SIG-M5 (cell line): Measurements from ENCODE around the gene CUTA.
"Not testable (repeated sequence)": the region's sequence is repeated elsewhere in the genome, so short reads cannot be mapped to it uniquely, and the experiment has no call there.

Experiments used
- DNase-seq: peaks from one replicate; lab custom pipeline; 2025; lab: John Stamatoyannopoulos, UW

The CUTA gene

DNA sequence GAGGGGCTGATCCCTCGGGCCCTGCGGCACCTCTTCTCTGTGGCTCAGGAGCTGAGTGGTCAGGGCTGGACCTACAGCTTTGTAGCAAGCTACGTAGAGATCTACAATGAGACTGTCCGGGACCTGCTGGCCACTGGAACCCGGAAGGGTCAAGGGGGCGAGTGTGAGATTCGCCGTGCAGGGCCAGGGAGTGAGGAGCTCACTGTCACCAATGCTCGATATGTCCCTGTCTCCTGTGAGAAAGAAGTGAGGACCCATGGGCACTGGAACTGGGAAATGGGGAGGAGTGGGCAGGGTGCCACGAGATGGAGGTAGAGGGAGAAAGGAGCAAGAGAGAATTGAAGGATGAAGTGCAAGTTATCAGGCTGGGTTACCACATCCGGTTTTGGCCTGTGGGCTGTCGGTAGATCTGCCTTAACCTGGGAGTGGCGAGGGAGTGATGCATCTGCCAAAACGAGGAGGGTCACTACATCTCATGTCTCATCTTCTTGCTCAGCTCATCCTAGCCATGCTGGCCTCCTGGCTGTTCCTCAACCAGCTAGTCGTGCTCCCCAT, 12.4 kb downstream of the CUTA start:
- DNase-seq: no peak

GRCh38 chr6:33404884-33405283, 13.0 kb downstream of the CUTA start:
- DNase-seq: no peak

- DNase-seq: not testable (repeated sequence)
Measured at GRCh38 chr6:33399881-33400280, 18.0 kb downstream of the CUTA start.

DNA sequence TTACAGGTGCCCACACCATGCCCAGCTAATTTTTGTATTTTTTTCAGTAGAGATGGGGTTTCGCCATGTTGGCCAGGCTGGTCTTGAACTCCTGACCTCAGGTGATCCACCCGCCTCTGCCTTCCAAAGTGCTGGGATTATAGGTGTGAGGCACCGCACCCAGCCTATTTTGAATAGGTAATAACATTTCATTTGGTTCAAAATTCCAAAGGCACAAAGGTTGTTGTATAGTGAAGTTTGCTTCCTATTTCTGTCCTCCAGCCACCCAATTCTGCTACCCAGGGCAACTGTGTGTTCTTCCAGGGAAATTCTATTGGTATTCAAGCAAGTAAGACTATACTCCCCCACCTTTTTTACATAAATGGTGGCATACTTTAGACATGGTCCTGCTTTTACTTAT, 19.3 kb downstream of the CUTA start:
- DNase-seq: not testable (repeated sequence)

DNA sequence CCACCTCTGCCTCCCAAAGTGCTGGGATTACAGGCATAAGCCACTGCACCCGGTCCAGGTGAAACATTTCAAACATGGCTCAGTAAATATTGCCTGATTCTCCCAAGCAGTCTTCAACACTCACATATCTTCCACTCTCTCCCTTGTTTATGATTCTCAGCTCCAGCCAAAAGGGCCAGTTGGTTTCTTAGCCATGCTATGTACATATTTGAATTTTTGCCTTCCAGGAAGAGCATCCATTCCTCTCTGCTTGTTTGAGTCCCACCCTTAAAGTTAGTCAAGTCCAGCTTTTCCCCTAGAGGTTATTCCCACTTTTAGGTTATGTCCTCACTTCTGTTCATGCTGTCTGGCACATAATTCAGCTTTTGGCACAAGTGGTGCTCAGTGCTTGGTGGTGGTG, 20.4 kb downstream of the CUTA start:
- no peak for DNase-seq

GRCh38 chr6:33392979-33393378, 24.9 kb downstream of the CUTA start:
- no peak for DNase-seq

DNA sequence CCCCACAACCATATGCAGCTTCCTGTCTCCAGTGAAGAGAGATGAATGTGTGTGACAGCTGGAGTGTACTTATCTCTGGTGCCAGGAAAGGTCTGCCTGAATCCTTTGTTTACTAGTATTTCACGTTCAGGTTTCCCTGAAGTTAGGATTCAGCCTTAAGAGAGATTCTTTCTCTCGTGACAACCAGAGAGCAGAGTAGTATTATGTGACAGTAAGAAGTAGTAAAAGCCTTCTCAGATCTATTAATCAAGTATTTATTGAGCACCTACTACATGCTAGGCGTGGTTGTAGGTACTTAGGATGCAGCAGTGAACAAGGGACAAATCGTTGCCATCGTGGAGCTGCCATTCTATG, 25.3 kb downstream of the CUTA start:
- no peak for DNase-seq

DNA sequence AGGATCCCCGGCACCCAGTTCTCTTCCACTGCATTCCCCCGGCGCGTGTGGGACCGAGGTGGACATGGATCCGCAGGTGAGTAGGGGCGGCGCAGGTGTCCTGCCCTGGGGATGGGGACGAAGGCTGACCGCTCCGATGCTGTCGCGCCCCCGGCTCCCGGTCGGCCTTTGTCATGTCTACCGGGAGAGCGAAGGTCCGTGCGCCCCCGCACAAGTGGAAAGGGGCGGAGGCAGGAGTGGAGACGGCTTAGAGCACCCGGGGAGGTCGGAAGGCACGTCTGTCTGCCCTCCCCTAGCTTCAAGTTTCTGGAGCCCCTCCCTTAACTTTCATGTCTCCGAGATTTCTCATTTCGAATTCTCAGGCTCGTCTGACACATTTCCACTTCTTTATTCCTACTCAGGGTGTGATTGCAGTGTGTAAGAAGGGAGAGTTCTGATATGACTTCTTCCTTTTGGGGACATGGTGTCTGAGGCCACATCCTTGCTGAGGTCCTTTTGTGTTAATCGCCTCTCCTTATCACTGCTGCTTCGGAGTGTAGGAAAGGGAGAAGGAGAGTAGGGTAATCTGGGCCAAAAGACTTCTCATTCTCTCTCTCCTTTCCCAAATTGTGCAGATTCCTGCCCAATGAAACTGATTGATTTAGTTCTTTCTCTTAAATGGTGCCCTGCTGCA, 25.8 kb downstream of the CUTA start:
- no peak for DNase-seq

- DNase-seq: peak; percentile 90
Measured at GRCh38 chr6:33391278-33391921, 26.5 kb downstream of the CUTA start, which contains the start of gene KIFC1. KIFC1 (plus strand) TSS chr6:33391823; CDS start chr6:33391986, 163 bp downstream.

DNA sequence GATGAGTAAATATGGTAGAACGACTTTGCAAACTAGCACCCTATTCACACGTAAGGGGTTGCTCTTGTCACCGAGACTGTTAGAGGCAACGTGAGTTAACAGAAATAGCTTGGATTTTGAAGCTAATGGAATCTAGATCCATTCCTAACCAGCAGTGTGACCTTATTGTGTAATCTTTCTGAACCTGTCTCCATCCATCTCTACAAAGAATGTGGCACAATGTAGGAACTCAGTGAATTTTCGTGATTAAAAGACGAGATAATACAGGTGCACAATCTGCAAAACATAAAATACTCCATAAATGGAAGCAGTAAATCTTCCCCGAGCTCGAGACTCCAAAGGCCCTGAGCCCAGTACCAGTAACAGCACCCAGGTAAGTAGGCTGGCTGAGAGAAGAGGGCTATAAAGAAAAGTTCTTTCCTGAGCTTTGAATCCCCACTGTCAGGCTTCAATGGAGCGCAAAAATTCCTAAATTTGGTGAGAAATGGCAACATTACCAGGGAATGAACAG, 27.1 kb downstream of the CUTA start:
- no peak for DNase-seq

GRCh38 chr6:33390173-33390572, 27.7 kb downstream of the CUTA start:
- no peak for DNase-seq

DNA sequence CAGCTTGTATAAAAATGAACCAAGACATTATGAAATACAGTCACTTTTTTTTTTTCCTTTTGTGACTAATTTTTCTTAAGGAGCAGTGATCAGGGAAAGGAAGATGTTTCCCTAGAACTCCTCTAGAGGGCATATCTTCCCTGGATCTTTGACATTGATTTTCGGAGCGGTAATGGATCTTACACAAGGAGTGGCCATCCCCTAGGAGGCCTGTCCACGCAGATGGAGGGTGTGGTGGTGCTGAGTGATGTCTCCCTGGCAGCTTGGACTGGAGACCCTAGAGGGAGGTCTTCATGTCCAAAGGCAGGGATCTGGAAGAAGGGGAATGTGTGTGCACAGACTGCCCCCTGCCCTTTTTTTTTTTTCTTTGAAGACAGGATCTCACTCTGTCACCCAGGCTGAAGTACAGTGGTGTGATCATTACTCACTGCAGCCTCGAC, 33.3 kb downstream of the CUTA start:
- DNase-seq: no peak

GRCh38 chr6:33383427-33384185, 34.3 kb downstream of the CUTA start:
- DNase-seq: no peak

- DNase-seq: no peak
Measured at GRCh38 chr6:33380272-33380981, 37.5 kb downstream of the CUTA start.

- DNase-seq: not testable (repeated sequence)
Measured at GRCh38 chr6:33379184-33379583, 38.7 kb downstream of the CUTA start.

GRCh38 chr6:33377171-33377570, 40.7 kb downstream of the CUTA start:
- DNase-seq: no peak

GRCh38 chr6:33375143-33375671, 42.7 kb downstream of the CUTA start:
- DNase-seq: no peak

DNA sequence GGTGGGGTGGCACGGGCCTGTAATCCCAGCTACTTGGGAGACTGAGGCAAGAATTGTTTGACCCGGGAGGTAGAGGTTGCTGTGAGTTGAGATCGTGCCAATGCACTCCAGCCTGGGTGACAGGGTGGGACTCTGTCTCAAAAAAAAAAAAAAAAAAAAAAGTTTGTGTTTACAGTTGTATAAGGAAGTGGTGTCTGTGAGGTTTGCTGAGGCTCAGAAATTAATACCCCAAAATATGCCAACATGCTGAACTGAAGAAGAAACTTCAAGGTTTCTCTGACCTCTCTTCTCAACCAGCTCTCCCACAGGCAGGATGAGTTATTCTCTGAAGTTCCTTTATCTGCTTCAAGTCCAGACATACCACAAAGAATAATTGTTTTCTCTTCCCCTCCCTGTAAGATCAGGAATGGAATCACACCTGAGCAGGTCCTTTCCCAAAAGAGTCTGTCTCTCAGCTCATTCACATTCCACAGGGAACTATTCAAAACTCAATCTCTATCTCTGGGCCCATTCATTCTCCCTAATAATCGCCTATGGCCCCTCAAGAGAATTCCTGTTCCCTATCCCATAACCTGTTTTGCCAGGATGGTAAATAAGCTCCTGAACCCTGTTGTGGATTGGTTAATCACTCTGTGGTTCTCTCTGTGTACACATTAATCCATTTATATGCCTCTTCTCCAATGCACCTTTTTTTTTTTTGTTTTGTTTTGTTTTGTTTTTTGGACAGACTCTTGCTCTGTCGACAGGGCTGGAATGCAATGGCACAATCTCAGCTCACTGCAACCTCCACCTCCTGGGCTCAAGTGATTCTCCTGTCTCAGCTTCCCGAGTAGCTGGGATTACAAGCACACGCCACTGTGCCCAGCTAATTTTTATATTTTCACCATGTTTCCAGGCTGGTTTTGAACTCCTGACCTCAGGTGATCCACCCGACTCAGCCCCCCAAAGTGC, 43.7 kb downstream of the CUTA start:
- DNase-seq: no peak

DNA sequence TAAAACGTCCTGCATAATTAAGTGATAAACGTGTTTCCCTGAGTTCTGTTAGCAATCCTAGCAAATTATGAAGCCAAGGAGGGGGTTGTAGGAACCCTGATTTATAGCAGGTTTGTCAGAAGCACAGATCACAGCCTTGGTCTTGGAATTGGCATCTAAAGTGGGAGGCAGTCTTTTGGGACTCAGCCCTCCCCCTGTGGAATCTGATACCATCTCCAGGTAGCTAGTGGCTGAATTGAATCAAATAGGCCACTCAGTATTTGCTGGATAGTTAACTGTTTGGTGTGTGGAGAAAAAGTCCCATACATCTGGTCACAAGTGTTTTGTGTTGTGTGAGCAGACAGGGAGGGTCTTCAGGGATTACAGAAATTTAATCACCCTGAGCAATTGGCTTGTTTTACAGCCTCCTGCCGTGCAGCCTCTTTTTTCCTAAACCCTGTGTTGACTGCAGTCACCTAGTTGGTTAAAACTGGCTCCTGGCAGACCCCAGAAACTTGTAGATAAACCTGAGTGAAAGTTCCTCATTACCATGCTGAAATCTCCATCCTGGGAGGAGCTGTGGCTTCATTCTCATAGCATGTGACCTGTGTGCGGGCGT, 45.3 kb downstream of the CUTA start:
- no peak for DNase-seq

GRCh38 chr6:33371901-33372300, 46.0 kb downstream of the CUTA start:
- DNase-seq: not testable (repeated sequence)
